HPDE6-E6E7 (cell line): ENCODE results near the gene PSMD1.
"Not testable (repeated sequence)": the region's sequence is repeated elsewhere in the genome, so short reads cannot be mapped to it uniquely, and the experiment has no call there.

Experiments
- DNase-seq: peaks from one replicate; pipeline ENCODE4 v3.0.0; 2011; ENCODE audit warnings: missing footprints; ENCODE audit errors: extremely low spot score

The PSMD1 gene

DNA sequence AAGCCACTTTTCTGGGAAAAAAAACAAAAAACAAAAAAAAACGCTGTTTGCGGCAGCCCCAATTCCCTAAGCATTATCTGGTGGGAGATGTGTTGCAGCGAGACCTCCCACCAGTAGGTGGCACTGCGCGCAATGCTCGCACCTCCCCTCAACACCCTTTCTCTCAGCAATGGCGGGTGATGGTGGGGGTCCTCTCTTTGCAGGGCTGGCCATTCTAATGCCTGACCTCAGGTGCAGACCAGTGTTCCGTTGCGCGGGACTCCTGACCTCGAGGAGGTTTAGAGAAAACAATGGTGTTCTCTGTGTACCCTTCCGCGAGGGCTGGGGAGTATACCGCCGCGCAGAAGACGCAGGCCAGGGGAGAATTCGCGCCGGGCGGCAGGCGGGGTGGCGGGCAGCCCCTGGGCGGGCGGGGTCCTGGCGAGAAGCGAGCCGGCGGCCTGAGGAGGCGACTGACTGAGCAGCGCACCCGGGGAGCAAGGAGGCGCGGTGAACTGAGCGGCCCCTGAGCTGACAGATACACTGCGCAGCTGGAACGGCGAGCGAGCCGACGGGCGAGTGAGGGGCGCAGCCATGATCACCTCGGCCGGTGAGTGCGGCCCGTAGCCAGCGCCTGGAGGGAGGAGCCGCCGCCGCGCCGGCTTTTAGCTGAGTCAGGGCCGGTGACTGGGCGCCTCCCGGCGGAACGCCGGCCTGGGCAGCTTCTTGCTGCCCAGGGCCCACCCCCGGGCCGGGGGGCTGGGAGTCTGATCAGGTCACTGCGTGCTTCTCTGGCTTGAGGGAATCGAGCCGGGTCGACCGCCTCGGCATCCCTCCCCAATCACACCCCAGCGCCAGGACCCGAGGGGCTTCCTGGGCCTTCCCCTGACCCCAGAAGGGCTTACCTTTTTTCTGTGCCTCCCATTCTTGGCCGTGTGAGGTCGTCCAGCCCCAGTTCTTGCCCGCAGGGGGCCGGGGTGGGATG, at the start of gene PSMD1:
PSMD1 (plus strand) TSS at position 415 of the 964 bp plus-strand sequence; CDS start at position 574, 159 bp downstream.
- peak; percentile 92 for DNase-seq

DNA sequence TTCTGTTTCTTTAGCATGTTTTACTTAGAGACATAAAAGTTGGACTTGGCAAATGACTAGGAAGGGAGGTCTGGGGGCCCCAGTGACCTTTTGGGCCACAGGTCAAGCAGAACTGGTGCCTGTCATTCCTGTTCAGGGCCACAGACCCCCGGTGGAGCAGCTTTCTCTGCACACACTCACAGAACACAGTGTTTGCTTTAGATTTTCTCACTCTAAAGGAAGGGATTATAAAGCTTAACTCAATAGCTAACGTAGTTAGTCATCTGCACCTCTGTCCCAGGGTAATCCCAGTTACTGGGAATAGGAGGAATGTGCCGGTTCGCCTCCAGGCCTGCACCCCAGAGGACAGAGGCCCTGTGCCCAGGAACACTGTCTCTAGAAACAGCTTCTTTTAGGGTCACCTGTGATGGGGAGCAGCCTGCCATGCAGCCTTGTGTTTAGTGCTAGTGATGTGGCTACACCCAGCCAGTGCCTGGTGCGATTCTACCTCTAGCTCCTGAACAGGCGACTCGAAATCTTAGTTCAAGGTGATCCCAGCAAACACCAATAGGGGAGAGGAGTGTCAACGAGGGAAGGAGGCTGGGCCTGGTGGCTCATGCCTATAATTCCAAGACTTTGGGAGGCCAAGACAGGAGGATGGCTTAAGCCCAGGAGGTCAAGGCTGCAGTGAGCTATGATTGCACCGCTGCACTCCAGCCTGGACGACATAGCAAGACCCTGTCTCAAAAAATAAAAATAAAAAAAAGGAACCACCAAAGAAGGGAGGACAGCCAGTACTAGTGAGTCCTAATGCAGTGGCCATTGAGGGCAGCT, 49.2 kb upstream of the PSMD1 start:
- DNase-seq = no peak

DNA sequence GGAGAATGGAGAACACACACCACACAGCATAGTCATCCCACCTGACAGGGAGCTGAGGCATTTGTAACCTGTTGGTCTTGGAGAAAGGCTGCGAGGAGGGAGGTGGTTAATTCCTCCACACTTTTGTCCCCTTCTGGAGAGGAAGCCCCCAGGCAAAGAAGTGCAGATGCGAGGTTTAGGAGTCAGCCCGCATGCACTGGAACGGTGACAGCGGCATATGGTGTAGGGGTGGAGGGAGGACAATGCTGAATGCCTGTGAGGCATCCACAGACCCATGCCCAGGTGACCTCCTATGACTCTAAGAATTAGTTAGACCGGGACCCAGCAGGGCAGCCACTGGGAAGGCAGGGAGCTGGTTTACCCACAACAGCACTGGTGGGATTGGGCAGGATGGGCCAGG, 48.5 kb upstream of the PSMD1 start:
- DNase-seq = no peak

DNA sequence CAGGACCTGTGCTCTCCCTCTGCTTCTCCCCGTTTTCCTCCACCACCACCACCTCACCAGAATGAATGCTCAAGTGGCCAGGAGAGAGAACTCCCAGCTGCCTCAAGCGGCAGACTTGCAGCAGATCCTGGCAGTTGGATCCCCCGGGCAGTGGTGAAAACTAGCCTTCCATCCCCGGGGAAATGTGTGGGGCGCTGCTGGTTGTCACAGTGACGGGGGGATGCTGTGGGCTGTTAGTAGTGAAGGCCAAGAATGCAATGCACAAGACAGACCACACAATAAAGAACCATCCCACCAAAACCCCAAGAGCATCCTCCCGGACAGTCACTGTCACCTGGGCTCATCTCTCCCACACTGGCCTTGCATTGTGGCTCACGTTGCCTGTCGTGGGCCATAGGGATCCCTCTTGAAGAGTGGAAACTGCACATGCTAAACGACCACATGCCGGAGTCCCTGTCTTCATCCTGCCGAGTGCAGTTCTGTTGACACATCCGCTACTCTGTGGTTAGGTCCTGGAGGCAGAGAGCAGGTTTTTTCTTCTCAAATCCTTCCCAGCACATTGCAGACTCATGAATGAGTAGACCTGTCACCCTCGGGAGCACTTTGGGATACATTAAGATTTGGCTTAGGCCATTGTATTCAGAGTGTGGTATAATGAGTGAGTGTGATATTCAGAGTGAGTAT, 47.3 kb upstream of the PSMD1 start:
- no peak for DNase-seq

DNA sequence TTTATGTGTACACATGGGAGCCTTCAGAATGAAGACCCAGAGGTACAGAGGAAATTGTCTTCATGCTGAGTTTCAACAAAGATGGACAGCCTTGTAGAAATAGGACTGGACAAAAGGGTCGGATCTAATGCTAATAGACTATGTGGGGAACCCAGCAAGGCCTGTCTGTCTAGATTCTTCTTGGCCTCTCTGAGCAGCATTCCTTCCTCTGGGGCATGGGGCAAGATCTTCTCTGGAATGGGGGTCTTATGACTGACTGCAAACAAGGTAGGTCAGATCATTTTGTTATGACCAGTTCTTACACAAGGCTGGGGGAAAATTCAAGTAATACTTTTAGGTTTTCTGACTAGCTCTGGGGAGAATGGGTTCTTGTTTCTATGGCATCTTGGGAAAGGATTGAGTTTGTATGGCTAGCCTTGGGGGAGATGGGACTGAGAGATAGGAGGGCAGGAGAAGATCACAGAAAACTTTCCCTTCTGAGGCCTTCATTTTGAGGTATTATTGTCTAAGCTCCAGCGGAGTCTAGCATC, 46.4 kb upstream of the PSMD1 start:
- DNase-seq = no peak

DNA sequence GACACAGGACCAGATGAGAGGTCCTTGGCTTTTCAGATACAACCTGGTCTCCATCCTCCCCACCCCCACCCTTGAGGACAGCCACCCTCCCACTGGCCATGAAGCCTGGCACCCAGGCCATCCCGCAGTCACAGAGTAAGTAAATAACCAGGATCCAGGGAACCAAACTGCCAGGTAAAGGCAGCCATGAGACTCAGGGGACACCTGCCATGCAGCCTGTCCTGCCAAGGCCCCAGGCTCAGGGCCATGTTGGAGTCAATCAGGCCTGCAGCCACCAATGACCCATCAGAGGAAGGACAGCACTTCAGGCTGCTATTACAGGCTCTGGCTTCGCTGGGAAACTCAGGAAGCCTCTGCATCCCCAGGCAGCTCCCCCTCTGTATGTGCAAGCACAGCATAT, 45.1 kb upstream of the PSMD1 start:
- no peak for DNase-seq

DNA sequence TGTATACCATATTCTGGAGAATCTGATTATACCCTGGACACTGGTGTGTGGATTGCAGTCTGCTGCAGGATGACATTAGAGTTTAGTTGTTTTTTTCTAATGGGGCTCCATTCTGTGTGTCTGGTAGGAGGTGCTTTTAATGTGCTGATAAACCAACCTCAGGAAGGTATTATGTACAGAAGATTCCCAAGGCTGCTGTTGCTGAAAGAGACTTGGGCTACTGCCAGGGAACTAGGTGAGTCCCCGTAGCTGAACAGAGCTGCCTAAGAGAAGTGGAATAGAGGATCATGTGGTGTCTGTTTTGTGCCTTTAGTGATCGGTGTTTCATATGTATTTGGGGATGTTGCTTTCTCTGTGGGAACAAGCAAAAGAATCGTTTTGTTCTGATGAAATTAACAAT, 44.2 kb upstream of the PSMD1 start:
- DNase-seq = no peak

DNA sequence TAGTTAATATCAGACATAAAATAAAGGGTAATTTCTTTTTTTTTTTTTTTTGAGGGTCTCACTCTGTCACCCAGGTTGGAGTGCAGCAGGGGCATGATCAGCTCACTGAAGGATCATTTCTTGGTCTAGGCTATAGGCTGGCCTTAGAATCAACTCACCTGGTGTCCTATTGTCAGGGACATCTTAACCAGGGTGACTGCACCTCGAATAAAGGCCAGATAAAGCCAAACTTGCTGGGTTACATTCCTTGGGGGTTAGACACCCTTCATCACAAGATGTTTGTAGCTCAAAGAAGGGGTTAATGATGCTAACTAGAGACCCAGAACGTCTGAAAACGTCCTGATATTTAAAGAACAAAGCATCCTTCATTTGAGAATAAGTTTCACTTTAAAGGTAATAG, 42.8 kb upstream of the PSMD1 start:
- DNase-seq = no peak

DNA sequence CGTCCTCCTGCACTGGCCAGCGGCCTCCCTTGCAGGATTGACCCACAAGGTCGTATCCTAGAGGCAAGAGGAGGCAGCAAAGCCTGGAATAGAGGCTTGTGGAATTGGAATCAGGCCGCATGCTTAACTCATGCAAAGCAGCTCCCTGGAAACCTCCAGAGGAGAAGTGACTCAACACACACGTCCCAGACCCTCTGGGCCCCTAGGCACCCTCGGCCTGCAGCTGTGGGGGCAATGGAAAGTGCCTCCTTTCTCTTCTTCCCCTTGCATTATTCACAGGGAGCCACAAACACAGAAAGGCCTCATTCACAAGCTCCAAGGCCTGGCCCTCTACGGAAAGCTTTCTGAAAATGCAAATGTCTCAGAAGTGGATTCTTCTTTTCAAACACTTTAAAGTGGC, 41.2 kb upstream of the PSMD1 start:
- DNase-seq = no peak

DNA sequence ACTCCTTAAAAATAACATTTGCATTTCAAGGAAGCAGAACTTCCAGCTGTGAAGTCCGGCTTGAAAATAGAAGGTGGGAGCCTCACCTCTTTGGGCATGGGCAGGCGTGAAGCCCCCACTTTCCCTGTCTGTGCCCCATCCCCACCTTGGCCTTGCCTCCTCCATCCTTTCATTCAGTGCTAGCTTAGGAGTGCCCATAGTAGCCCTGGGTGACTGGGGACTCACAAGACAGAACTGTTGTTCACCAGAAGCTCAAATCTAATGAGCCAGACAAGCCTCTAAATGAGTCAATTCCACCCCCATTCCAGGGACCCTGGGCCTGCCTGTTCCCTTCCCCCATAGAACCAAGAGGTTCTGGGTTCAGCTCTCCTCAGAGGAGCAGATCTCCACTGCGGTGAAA, 40.7 kb upstream of the PSMD1 start:
- no peak for DNase-seq

DNA sequence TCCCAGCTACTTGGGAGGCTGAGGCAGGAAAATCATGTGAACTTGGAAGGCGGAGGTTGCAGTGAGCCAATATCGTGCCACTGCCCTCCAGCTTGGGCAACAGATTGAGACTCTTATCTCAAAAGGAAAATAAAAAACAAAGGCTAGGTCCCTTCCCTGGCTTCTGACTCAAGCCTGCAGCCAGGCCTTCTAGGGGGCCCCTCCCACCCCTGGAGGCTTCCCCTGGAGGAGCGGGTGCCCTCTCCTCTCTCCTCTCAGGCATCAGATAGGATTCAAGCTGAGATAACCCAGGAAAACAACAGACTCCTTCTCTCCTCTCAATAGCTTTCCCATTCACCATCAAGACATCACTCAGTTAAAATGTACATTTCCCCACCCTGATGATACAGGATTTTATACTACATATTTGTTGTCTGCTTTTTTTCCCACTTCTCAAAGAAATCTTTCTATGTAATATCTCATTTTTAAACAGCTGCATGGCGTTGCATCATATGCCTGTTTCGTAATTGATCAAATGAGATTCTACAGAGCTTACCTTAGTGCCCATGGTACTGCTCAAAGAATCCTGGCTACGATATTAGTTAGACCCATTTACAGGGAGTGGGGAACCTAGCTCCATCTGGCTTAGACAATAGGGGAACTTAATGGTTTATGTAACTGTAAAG, 40.0 kb upstream of the PSMD1 start:
- no peak for DNase-seq

DNA sequence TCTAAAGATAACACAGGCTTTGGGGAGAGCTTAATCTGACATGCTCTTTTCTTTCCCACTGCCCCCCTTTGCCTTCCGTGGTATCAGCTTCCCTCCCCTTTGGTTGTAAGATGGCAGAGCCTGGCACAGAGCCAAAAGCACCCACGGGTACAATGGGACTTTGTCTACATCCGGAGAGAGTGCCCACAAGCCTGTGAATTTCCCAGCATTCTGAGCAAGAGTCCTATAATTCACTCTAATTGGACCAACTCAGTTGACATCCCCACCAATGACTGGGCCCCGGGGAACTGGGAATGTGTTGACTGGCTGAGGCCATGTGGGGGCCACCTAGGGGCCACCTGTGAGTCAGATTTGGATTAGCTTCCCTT, 39.5 kb upstream of the PSMD1 start:
- DNase-seq = no peak

DNA sequence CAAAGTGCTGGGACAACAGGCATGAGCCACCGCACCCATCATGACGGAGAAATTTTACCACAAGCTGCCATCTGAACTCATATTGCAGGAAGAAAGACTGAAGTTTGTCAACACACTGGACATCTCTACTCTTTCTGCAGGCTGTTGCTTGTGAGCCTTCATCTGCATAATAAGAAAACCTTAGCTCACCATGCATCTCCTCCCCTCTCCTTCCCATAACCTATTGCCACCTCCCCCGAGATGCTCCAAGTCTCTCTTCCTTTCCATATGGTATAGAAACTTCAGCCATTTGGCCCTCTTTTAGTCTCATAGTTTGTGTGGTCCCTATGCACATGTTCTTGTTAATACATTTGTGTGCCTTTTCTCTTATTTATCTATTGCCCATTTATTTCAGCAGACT, 38.5 kb upstream of the PSMD1 start:
- no peak for DNase-seq

DNA sequence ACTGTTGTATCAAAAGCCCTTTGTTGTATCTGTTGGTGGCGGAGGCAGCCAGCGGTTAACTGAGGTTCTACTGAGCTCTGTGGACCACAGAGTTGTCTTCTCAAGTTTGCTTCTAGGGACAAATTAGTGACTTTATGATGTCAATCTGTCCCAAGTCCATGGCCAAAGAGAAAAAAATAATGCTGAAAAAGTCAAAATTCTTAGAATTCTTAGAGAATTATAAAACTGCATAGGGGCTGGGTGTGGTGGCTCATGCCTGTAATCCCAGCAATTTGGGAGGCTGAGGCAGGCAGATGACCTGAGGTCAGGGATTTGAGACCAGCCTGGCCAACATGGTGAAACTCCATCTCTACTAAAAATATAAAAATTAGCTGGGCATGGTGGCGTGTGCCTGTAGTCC, 31.6 kb upstream of the PSMD1 start:
- not testable (repeated sequence) for DNase-seq

DNA sequence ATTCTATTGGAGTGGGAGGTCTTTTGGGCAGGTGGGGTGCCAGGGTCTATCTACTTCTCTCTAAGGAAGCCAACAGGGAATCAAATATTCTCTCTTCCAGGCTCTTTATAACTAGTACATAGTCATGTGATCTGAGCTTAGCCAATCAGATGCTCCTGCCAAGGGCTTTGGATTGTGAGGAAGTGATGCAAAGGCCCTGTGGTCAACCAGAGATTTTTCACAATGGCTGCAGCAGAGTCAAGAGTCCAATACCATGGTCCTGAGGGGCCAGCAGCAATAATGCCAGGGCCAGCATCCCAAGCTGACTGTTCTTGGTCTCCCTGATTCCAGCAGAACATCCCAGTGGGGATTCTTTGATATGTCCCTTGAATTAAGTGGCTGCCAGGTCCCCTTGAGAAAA, 27.8 kb upstream of the PSMD1 start:
- DNase-seq = no peak

DNA sequence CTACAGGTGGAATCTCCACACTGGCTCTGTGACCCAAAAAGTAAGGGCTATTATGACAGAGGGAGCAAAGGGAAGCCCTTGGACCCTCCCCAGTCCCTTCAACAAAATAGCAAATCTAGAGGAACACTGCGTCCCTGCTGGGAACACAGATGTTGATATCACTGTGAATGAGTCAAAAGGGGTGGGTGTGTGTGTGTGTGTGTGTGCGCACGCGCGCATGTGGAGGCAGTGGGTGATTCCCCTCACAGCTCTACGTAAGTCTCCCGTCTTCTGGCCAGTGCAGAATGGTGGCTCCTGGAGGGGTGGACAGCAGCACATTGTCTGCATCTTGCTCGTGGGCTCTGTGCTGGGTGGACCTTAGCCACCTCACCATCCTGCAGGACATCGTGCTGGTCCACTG, 27.1 kb upstream of the PSMD1 start:
- DNase-seq = no peak

DNA sequence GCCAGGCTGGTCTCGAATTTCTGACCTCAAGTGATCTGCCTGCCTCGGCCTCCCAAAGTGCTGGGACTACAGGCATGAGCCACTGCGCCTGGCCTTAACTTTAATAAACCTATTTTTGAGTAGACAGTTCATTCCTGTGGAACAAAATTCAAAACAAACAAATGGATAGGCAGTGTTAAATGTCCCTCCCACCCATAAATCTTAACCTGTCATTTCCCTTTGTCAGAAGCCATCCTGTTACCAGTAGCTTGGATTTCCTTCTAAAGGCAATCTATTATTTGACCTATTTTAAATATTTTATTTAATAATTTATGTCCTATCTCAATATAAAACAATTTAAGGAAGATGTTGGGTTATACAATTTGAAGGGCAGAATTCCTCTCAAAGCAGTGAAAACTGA, 25.9 kb upstream of the PSMD1 start:
- no peak for DNase-seq

DNA sequence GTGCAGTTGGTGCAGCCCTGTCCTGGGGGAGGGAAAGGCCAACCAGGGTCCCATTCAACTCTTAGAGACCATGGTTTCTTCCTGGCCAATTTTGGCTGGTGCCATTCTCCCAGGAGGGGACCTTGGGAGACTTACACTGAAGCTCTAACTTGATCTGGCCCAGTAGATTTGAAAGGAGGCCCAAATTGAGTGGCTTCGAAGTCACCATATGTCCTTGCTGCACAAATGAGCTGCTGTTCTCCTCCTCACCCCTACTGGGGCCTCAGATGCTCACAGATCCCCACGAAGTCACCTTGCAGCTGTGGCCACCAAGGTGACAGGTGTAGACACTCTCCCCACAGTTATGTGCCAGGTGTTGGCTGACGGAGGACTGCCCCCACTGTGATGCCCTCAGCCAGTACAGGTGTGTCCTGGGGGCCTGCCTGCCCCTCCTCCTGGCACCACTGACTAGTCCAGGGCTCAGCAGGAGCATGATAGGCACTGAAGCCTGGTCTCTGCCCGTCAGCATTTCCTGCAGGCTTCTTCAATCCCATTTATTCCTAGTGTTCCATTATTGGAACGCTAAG, 24.0 kb upstream of the PSMD1 start:
- no peak for DNase-seq

DNA sequence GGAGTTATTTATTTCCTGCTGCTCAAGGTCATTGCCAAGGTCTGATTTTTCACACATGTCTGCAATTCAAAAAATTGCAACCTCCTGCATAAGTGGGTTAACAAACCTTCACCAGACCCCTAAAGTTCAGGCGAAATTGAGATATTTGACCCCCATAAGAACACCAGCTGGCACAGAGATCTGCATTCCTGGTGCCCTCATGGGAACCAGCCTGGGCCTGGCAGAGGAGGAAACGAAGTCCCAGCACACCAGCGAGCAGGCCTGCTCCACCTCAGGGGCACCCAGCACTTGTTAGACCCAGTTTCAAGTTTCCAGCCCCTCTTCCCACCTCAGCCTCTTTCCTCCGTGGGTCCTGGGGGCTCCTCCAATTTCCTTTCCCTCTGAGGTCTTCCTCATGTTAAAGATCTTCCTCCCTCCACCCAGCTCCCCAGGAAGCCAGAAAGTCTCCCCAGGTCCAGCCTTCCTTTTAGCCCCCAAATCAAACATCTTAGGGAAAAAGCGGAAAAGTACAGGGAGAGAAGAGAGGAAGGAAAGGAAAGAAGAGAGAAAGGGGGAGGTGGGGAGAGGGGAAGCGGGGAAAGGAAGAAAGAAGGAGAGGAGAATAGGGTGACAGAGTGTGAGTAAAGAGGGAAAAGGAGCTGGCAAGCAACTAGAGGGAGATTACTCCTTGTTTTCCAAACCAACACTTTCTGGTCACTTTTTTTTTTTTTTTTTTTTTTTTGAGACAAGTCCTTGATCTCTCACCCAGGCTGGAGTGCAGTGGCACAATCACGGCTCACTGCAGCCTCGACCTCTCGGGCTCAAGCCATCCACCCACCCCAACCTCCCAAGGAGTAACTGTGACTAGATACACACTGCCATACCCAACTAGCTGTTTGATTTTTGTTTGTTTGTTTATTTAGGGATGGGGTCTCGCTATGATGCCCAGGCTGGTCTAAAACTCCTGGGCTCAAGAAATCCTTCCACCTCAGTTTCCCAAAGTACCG, 23.2 kb upstream of the PSMD1 start:
- DNase-seq = no peak

DNA sequence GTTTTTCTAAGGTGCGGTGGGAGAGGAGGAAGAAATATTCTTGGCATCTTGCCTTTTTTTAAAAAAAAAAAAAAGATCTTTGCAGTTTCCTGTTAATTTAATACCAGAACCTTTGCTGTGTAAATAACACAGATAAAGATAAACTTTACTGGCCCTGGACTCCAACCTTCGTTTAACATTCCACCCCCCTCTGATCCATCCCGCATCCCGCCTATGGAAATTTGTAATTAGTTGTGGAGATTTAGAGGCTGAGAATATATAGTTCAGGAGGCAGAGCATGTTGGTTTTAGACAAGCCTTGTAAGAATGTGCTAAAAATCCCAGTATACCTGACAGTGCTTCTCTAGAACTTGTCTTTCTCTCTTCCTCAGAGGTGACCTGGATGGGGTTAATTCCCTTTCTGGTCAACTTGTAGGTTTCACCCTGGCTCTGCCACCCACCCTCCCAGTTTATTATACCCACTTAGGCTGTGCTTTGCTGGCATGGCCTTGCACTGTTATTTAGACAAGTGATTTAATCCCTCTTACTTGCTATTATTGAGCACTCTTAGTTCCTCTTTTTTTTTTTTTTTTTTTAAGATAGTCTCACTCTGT, 22.3 kb upstream of the PSMD1 start:
- DNase-seq = no peak
